Activated CD4-positive, CD25-positive, alpha-beta regulatory T cell treated with anti-CD3 and anti-CD28 coated beads, Interleukin-2, amount 50 U/mL, for 24 hours (primary cell): ENCODE measurements around the gene CCDC61.

Source experiments
- ATAC-seq, 2 donors: fragments of 150-1000 bp; cut with Tn5 transposase; one replicate each; pipeline ENCODE4 v1.10.0; 2021; ENCODE audit warnings: mild to moderate bottlenecking in 1 of 2, moderate library complexity in 1 of 2

The CCDC61 gene

DNA sequence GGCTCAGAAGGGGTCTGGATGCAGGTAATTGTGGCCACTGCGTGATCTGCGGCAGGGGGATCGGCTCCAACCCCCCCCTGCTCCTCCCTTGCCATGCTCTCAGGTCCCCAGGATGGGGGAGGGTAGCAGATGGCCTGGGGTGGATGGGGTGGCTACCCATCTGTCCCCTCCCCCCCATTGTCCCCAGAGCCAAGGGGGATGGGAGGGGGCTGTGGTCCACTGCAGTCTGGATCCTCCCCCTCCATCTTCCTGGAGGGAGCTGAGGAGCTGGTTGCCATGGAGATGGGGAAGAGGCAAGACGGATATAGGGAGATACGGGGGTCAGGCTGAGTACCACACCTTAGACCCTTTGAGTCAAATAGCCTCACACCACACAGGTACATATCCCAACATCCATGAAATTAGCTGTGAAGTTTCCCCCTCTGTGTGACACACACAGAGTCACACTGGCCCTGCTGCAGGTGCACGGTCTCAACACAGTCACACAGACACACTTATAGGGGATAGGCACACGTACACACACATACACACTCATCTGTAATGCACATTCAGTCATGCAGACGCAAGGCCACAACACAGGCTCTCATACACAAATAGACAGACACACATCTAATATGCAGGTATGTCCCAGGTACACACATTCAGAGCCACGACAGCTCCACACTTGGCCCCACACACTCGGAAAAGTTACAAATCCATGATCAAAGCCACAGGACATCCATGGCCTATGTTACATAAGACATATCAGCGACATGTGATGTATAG lies 19.8 kb upstream of the CCDC61 start:
- ATAC-seq = no peak

- ATAC-seq = no peak
Observed at GRCh38 chr19:45976178-45976577, 19.1 kb upstream of the CCDC61 start.

DNA sequence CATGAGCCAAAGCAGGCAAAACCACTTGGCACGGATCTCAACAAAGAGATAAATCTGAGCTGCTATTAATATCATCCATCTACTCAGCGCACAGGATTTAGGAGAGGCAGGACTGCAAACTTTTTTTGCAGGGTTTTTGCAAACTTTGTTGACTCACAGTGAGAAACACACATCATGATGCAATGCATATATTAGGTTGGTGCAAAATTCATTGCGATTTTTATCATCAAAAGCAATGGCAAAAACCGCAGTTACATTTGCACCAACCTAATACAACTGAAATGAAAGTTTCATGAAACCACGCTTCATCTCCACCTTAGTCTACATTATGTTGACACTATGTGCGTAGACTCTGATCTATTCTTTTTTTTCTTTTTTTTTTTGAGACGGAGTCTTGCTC lies 17.1 kb upstream of the CCDC61 start:
- ATAC-seq = no peak

- no peak for ATAC-seq
Observed at GRCh38 chr19:45981350-45981749, 13.9 kb upstream of the CCDC61 start.

GRCh38 chr19:45985321-45985720 lies 9.9 kb upstream of the CCDC61 start:
- no peak for ATAC-seq

DNA sequence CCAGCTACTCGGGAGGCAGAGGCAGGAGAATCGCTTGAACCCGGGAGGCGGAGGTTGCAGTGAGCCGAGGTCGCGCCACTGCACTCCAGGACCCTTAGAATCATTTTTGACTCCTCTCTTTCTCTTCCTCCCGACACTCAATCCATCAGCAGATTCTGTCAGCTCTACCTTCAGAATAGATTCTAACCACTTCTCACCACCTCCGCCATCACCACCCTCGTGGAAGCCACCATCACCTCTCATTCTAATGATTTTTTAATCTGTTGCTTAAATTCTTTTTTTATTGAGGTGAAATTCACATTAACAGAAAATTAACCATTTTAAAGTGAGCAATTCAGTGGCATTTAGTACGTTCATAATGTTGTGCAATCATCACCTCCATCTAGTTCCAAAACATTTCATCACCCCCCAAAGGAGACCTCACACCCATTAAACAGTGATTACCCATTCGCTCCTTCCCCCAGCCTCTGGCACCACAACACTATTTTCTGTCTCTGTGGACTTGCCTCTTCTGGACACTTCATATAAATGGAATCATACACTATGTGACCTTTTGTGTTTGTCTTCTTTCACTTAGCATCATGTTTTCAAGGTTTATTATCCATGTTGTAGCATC lies 5.0 kb upstream of the CCDC61 start:
- no peak for ATAC-seq

DNA sequence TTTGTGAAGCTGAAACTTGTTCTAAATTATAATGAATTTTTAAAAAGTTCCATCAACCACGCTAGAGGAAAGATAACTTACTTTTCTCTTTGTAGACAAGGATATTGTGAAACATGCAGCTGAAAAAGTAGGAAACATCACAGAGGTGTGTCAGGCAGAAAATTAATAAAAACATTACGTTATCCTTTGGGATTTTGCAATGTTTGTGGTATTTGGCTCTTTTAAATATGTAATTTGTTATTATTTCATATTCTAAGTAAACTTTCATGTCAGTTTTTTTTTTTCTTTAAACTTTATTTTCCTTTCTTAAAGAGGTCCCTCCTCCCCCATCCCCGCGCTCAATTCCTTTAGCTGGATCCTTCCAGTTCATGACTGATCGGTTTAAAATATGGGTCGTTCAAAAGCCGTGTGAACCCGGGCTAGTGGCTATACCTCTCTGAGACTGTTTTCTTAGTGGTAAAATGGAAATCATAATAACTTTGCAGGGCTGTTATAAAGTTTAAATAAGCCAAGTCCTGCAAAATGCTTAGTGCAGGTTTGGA lies 740 bp upstream of the CCDC61 start:
- peak; percentile 0 for ATAC-seq

DNA sequence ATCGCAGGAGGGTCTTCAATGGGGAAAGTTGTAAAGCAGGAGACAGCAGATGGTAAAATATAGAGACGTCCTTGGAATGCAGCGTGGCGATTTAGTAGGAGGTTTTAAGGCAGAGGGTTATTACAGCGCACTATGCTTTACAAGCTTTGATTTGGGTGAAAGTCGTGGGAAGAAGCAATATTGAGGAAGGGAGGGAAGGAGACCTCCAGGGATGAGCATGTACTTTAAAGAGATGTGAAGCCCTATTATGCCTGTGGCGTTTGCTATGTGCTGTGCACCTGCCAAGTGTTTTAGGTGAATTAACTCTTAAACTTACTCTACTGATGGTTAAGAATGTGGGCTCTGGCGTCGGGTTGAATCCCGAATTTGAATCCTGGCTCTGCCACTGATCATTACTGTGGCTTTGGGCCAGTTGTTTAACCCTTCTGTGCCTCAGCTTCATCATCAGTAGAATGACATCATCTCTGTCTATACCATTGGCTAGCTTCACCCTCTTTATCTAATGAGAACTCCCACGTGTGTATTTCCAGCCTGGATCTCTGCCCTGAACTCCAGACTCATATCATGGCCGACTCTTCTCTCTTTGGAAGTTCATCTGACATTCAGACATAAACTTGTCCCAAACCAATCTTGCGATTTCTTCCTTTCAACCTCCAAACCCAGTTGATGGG lies 583 bp downstream of the CCDC61 start:
- ATAC-seq = no peak

DNA sequence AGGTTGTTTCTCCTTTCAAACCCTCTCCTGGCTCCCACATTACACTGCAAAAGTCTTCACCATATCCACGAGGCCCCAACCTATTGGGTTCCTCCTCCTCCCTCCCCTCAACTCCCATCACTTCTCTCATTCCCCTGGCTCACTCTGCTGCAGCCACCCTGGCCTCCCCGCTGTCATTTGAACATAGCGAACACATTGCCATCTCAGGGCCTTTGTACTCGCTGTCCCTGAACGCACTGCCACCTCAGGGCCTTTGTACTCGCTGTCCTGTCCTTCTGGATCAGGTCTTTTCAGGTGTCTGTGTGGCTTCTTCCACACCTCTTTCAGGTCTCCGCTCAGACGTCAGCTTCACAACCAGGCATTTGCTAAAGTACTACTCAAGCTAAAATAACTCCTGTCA lies 1.7 kb downstream of the CCDC61 start:
- no peak for ATAC-seq

GRCh38 chr19:45998834-45999233 lies 3.6 kb downstream of the CCDC61 start:
- ATAC-seq = no peak

- no peak for ATAC-seq
Observed at GRCh38 chr19:45999653-46000121, 4.4 kb downstream of the CCDC61 start.

DNA sequence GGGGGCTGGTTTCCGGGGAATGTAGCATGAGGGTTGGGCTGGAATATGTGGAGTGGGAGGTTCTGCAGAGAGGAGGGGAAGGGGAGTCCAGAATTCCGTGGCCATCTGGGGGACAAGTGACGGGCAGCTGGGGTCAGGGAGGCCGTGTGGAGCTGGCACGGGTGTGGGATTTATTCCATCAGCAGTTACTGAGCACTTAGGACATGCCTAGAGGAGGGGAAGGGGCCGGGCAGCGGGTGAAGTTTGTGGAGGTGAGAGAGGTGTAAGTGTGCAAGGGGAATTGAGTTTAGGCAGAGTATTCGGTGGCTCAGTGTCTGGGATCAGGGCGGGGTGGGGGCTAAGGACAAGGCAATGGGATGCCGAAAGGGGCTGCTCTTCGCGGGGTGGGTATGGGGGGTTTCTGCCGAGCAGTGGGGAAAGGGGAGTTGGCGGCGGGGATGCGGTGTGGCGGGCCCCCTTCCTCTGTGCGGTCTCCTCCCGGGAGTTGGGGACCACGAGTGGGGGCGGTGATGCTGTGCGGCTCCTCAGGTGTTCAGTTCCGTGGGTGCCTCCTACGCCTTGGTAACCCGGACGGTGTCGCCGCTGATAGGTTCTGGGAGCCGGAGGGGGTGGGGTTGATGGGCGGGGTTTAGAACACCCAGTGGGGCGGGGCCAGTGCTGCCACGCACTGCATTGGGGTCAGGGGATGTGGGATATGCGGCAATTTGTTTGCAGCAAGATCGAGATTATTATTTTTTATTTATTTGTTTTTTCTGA lies 5.4 kb downstream of the CCDC61 start:
- ATAC-seq = peak; percentile 90 to 94

- no peak for ATAC-seq
Observed at GRCh38 chr19:46002678-46003275, 7.5 kb downstream of the CCDC61 start.

DNA sequence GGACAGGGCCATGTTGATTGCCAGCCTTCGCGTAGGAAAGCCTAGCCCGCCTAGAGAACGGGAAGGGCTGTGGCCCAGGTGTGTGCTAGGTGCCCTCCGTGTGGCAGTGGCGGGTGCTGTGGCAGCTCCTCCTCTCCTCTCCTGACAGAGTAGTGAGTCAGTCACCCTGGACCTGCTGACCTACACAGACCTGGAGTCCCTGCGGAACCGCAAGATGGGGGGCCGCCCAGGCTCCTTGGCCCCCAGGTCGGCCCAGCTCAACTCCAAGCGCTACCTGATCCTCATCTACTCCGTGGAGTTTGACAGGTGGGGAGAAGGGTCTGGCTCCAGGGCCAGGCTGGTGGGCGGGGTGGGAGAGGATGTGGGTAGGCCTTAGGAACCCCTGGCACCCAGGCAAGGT lies 11.1 kb downstream of the CCDC61 start:
- no peak for ATAC-seq

DNA sequence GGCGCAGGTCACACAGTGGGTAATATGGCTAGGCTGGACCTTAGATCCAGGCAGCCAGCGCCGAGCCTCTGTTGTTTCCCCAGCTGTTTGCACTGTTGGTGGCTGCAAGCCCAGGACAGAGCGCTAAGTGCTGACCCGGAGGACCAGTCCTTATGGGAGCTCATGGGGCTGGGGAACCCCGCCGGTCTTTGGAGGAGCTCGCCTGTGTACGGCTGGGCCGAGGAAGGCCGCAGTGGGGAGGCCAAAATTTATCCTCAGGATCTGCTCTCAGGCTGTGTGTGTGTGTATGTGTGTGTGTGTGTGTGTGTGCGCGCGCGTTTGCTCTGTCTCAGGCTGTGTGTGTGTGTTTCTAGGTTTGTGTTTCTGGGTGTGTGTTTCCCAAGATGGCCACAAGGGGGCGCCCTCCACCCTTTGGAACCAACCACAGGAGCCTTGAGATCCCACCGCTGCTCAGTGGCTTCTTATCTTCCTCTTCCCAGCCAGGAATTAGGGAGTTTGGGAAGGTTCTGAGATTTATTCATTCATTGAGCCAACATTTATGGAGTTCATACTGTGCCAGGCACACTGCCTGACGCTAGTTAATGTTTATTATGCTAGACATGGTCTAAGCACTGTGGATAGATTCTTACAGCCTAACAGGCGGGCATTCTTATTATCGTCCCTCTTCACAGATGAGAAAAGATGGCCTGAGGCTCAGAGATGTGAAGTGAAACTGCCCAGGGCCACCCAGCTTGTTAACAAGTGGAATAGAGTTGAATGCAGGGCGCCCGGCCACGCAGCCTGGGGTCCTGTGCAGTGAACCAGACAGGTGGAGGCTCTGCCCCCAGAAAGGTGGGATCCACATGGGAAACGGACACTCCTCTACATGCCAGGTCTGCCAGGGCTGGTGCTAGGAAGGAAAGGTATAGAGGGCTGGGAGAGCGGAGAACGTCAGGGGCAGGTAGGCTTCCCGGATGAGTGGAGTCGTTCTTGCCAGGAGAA lies 14.6 kb downstream of the CCDC61 start:
- peak; percentile 41 to 71 for ATAC-seq

DNA sequence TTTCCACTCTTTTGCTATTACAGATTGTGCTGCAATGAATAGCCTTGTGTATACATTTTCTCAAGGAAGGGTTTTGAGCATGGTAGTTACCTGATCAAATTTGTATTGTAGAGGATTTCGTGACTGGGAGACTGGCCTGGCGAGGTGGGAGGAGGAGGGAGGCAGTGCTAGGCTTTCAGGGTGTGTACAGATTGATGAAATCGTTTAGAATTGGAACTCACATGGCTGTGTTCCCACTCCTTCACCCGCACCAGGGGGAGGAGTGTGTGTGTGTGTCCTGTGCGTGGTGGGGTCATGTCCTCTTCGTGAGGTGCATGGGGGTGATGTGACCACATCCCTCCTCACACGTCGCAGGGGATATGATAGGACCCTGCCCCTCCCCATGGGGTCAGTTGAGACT lies 19.3 kb downstream of the CCDC61 start:
- no peak for ATAC-seq

DNA sequence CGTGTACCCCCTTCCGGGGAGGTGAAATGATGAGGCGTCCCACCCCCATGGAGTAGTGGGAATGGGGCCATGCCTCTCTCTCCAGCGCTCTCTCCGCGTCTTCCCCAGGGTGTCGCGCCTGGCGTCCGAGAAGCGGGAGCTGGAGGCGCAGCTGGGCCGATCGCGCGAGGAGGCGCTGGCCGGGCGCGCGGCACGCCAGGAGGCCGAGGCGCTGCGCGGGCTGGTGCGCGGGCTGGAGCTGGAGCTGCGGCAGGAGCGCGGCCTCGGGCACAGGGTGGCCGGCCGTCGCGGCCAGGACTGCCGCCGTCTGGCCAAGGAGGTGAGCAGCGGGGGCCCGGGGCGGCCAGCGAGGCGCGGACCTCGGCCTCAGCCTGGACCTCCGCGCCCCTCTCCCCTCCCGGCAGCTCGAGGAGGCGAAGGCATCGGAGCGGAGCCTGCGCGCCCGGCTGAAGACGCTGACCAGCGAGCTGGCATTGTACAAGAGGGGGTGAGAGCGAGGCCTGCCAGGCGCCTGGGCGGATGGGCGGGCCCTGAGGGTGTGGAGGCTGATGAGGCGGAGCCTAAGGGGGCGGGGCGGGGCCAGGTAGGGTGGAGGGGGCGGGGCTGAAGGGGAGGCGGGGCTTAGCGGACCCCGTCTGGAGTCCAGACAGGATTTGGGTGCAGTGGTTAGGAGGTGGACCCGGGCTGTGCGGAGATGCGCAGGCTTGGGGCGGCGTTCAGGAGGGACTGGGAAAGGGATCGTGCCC lies 19.8 kb downstream of the CCDC61 start:
- peak; percentile 54 to 58 for ATAC-seq

DNA sequence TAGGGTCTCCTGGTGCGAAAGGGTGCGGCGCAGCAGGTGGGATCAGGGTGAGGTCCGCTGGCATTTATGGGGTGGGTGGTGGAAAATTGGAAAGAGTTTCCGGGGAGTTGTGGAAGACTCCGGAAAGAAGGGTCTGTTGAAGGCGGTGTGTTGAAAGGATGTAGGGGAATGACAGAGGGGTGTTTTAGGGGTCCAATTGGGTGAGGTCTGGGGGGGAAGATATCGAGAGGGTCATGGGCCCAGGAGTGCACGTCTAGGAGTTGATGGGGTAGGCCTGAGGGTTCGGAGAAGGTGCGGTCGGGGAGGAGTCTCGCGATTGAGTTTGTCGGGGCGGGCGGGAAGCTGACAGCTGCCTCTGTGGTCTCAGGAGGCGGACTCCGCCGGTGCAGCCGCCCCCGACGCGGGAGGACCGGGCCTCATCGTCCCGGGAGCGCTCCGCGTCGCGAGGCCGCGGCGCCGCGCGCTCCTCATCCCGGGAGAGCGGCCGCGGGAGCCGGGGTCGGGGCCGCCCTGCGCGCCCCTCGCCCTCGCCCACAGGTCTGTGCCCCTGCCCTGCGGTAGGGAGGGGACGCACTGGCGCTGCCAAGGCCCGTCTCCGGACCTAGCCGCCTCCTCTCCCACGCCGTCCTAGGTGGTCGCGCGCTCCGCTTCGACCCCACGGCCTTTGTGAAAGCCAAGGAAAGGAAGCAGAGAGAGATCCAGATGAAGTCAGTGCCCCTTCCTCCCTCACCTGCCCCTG lies 20.6 kb downstream of the CCDC61 start:
- ATAC-seq = peak; percentile 26 to 41

- peak; percentile 73 to 80 for ATAC-seq
Observed at GRCh38 chr19:46016426-46017094, 21.3 kb downstream of the CCDC61 start.
